Liver (tissue), 9 donors: Measurements from ENCODE around the gene TSR2. TPM values are rescaled to one million over a fixed set of nuclear protein-coding genes. Genes with fewer than 3 reads are reported as not detected.

Source experiments
- DNase-seq: peaks from one replicate; pipeline ENCODE4 v3.0.0-alpha.2; 2017; ENCODE audit warnings: low spot score
- H3K27ac ChIP-seq, 2 donors: one replicate each; pipeline ENCODE4 v1.7.0; 2013; ENCODE audit warnings: inconsistent platforms in 2 of 2, low read length in 2 of 2, control low read depth in 1 of 2, low read depth in 1 of 2, mild to moderate bottlenecking in 1 of 2
- H3K27me3 ChIP-seq, 4 donors: one replicate each; pipeline versions ENCODE4 v1.6.1 to v1.7.0; 2013; ENCODE audit warnings: low read length in 3 of 4, inconsistent platforms in 1 of 4, mild to moderate bottlenecking in 1 of 4, moderate library complexity in 1 of 4; ENCODE audit not compliant: control insufficient read depth in 4 of 4, insufficient read depth in 4 of 4
- H3K36me3 ChIP-seq, 4 donors: one replicate each; pipeline versions ENCODE4 v1.6.1 to v1.7.0; 2013; ENCODE audit warnings: low read length in 3 of 4, mild to moderate bottlenecking in 3 of 4, low read depth in 1 of 4, moderate library complexity in 1 of 4; ENCODE audit not compliant: control insufficient read depth in 4 of 4, insufficient read depth in 3 of 4
- H3K4me1 ChIP-seq, 4 donors: one replicate each; pipeline versions ENCODE4 v1.6.1 to v1.7.0; 2013; ENCODE audit warnings: low read length in 3 of 4, mild to moderate bottlenecking in 3 of 4, moderate library complexity in 1 of 4; ENCODE audit not compliant: control insufficient read depth in 4 of 4, insufficient read depth in 4 of 4
- H3K4me3 ChIP-seq, 3 donors: one replicate each; pipeline versions ENCODE4 v1.6.1 to v1.7.0; 2013; ENCODE audit warnings: low read length in 3 of 3, control low read depth in 1 of 3, low read depth in 1 of 3, mild to moderate bottlenecking in 1 of 3
- H3K9ac ChIP-seq, 2 donors: one replicate each; pipeline ENCODE4 v1.7.0; 2013; ENCODE audit warnings: low read length in 2 of 2, mild to moderate bottlenecking in 2 of 2, moderate library complexity in 2 of 2, control low read depth in 1 of 2, low read depth in 1 of 2
- H3K9me3 ChIP-seq, 4 donors: one replicate each; pipeline versions ENCODE4 v1.6.1 to v1.7.0; 2013; ENCODE audit warnings: low read length in 3 of 4; ENCODE audit not compliant: control insufficient read depth in 4 of 4
- ATF3 ChIP-seq: IDR thresholded peaks from 2 replicates; pipeline ENCODE4 v1.6.1; 2016; ENCODE audit warnings: antibody characterized with exemption
- CTCF ChIP-seq: fragments of 150-350 bp; IDR thresholded peaks from 2 replicates; pipeline ENCODE4 v1.5.1; 2017; ENCODE audit warnings: improper control_type of control experiment, low read depth, low read length; ENCODE audit not compliant: missing input control
- EGR1 ChIP-seq, 2 donors: IDR thresholded peaks; 2 replicates each; pipeline ENCODE4 v1.6.1; 2016 to 2018; ENCODE audit warnings: antibody characterized with exemption in 2 of 2, low read depth in 2 of 2
- FOXA1 ChIP-seq: IDR thresholded peaks from 2 replicates; pipeline ENCODE4 v1.6.1; 2016; ENCODE audit warnings: antibody characterized with exemption
- FOXA2 ChIP-seq: IDR thresholded peaks from 2 replicates; pipeline ENCODE4 v1.6.1; 2016; ENCODE audit warnings: antibody characterized with exemption
- GABPA ChIP-seq, 2 donors: IDR thresholded peaks in 1 of 2; conservative IDR thresholded peaks in 1 of 2; 2 replicates each; pipeline ENCODE4 v1.6.1; 2016; ENCODE audit warnings: antibody characterized with exemption in 2 of 2, mild to moderate bottlenecking in 1 of 2, moderate library complexity in 1 of 2
- HNF4G ChIP-seq: IDR thresholded peaks from 2 replicates; pipeline ENCODE4 v1.6.1; 2016; ENCODE audit warnings: antibody characterized with exemption
- MAX ChIP-seq: IDR thresholded peaks from 2 replicates; pipeline ENCODE4 v1.6.1; 2016; ENCODE audit warnings: antibody characterized with exemption
- NR2F2 ChIP-seq: IDR thresholded peaks from 2 replicates; pipeline ENCODE4 v1.6.1; 2016; ENCODE audit warnings: antibody characterized with exemption
- REST ChIP-seq: IDR thresholded peaks from 2 replicates; pipeline ENCODE4 v1.6.1; 2016; ENCODE audit warnings: antibody characterized with exemption, mild to moderate bottlenecking
- RXRA ChIP-seq, 2 donors: IDR thresholded peaks; 2 replicates each; pipeline ENCODE4 v1.6.1; 2017 to 2018; ENCODE audit warnings: antibody characterized with exemption in 2 of 2, mild to moderate bottlenecking in 1 of 2
- SP1 ChIP-seq: IDR thresholded peaks from 2 replicates; pipeline ENCODE4 v1.6.1; 2018; ENCODE audit warnings: antibody characterized with exemption, mild to moderate bottlenecking
- TAF1 ChIP-seq: conservative IDR thresholded peaks from 2 replicates; pipeline ENCODE4 v1.6.1; 2016; ENCODE audit warnings: antibody characterized with exemption, mild to moderate bottlenecking
- YY1 ChIP-seq: IDR thresholded peaks from 2 replicates; pipeline ENCODE4 v1.6.1; 2016; ENCODE audit warnings: antibody characterized with exemption, mild to moderate bottlenecking
- WGBS: extraction: QIAGEN DNeasy Blood & Tissue Kit; methylation state at CpG from one replicate; pipeline ENCODE4 v1.1.7; 2013; 5-methylcytosine and 5-hydroxymethylcytosine counted together
- polyA plus RNA-seq, 2 donors: library from polyadenylated mRNA; stranded (reverse) in 1 of 2; unstranded in 1 of 2; fragments of 200-250 nt in 1 of 2; fragments of >200 nt in 1 of 2; fragmentation: Nextera tagmentation in 1 of 2; extraction: Ambion mirVana in 1 of 2; gene quantifications; one replicate each; pipeline versions ENCODE4 v1.2.1 to v1.2.3, GENCODE V29; 2013 to 2015
- total RNA-seq, 2 donors: library from RNA; depleted of rRNA; stranded (reverse); fragments of >200 nt; gene quantifications; one replicate each; pipeline ENCODE4 v1.2.3, GENCODE V29; 2014
- donor health status: healthy.
- donor health status: healthy.
- donor health status: healthy.
- donor health status: healthy.
- donor health status: healthy.

Gene TSR2
- total and polyA plus RNA-seq, 4 donors: 7.9 to 22.1 (median 14.1) TPM

GRCh38 chrX:54479136-54480111 lies 39.2 kb downstream of the TSR2 start:
- Histone ChIP-seq H3K27ac (no peak overlapping the region), H3K36me3 (no peaks in the 10 kb centered on the region), H3K27me3 (no peaks in the 10 kb centered on the region), H3K4me1 (no peaks in the 10 kb centered on the region), H3K9me3 (no peaks in the 10 kb centered on the region), H3K9ac (no peak overlapping the region), H3K4me3 (no peak overlapping the region)
- no peak for DNase-seq
- WGBS: 73% methylated on average over 9 of the region's 9 CpGs
- TF ChIP-seq HNF4G: no peak
- no peak for TF ChIP-seq REST
- no peak for TF ChIP-seq ATF3
- TF ChIP-seq SP1: no peak
- no peak for TF ChIP-seq MAX
- no peak for TF ChIP-seq FOXA1
- TF ChIP-seq NR2F2: no peak

GRCh38 chrX:54482839-54483593 lies 42.8 kb downstream of the TSR2 start:
- whole genome bisulfite sequencing: 70% methylated on average over 21 of the region's 21 CpGs
- H3K4me1 ChIP-seq: no peaks in the 10 kb centered on the region
- TF ChIP-seq TAF1 (no peak), FOXA2 (no peak), CTCF (no peak), GABPA (IDR thresholded peaks at IDR 0.05 in 1 of 2, conservative IDR thresholded peaks at IDR 0.05 in 1 of 2) (no peak), FOXA1 (no peak), HNF4G (no peak), RXRA (IDR thresholded peaks at IDR 0.05) (no peak), YY1 (no peak), EGR1 (IDR thresholded peaks at IDR 0.05; ENCODE audit: low read depth in 2 of 2) (no peak)
- H3K27me3 ChIP-seq: no peaks in the 10 kb centered on the region
- H3K9me3 ChIP-seq: no peaks in the 10 kb centered on the region
- no peak for DNase-seq
- H3K9ac ChIP-seq: no peak overlapping the region
- no peak overlapping the region for H3K27ac ChIP-seq
- H3K36me3 ChIP-seq: no peaks in the 10 kb centered on the region
- no peak overlapping the region for H3K4me3 ChIP-seq
